Hematopoietic multipotent progenitor cell treated with erythropoietin and hydrocortisone succinate and interleukin-3 and kit ligand, for 8 days (in vitro differentiated cells): ENCODE results near the gene ADARB2.

Experiments used
- DNase-seq: peaks from one replicate; pipeline ENCODE4 v3.0.0-alpha.2; 2015

Gene ADARB2

GRCh38 chr10:1190791-1191490 is 546.4 kb downstream of the ADARB2 start:
- DNase-seq: no peak

GRCh38 chr10:1190052-1190395 is 547.3 kb downstream of the ADARB2 start:
- DNase-seq: no peak

- DNase-seq: no peak
These were observed 547.9 kb downstream of the ADARB2 start for GRCh38 chr10:1189166-1190051.

GRCh38 chr10:1188558-1189135 is 548.7 kb downstream of the ADARB2 start:
- DNase-seq: no peak

- no peak for DNase-seq
These were observed 549.3 kb downstream of the ADARB2 start for GRCh38 chr10:1187855-1188557.

GRCh38 chr10:1187151-1187854 is 550.0 kb downstream of the ADARB2 start:
- DNase-seq: no peak

- DNase-seq: no peak
These were observed 550.7 kb downstream of the ADARB2 start for GRCh38 chr10:1186683-1186990.

- no peak for DNase-seq
These were observed 551.2 kb downstream of the ADARB2 start for GRCh38 chr10:1185911-1186682.

- no peak for DNase-seq
These were observed 552.5 kb downstream of the ADARB2 start for GRCh38 chr10:1184541-1185430.

GRCh38 chr10:1183701-1184100 is 553.6 kb downstream of the ADARB2 start:
- no peak for DNase-seq

GRCh38 chr10:1183033-1183396 is 554.3 kb downstream of the ADARB2 start:
- DNase-seq: no peak

GRCh38 chr10:1182280-1183032 is 554.9 kb downstream of the ADARB2 start:
- no peak for DNase-seq

- no peak for DNase-seq
These were observed 556.5 kb downstream of the ADARB2 start for GRCh38 chr10:1180836-1181235.

- no peak for DNase-seq
These were observed 557.1 kb downstream of the ADARB2 start for GRCh38 chr10:1180071-1180730.

GRCh38 chr10:1179346-1180070 is 557.8 kb downstream of the ADARB2 start:
- no peak for DNase-seq

GRCh38 chr10:1178506-1178905 is 558.8 kb downstream of the ADARB2 start:
- no peak for DNase-seq

- DNase-seq: no peak
These were observed 559.4 kb downstream of the ADARB2 start for GRCh38 chr10:1177936-1178335.

GRCh38 chr10:1175956-1176565 is 561.3 kb downstream of the ADARB2 start:
- DNase-seq: no peak

- DNase-seq: no peak
These were observed 563.3 kb downstream of the ADARB2 start for GRCh38 chr10:1174022-1174421.
